Activated T-cell treated with anti-CD3 and anti-CD28 coated beads for 4 hours (primary cell): Measurements from ENCODE around the gene KLHDC9.
"Not testable (repeated sequence)": the region's sequence is repeated elsewhere in the genome, so short reads cannot be mapped to it uniquely, and the experiment has no call there.

ENCODE experiments used
- DNase-seq: peaks from one replicate; pipeline ENCODE4 v3.0.0-alpha.2; 2020

KLHDC9 gene, protein sequence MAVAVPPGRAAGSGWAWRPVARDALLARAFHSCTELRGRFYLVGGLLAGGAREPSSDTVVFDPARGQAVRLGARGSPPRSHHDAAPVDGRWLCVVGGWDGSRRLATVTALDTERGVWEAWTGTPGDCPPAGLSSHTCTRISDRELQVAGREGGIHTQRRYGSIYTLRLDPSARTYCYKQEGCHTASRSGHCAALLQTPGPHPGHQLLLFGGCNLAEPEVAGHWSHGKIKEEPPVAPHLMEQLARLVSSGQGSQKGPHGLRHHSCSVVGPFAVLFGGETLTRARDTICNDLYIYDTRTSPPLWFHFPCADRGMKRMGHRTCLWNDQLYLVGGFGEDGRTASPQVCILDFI

DNA sequence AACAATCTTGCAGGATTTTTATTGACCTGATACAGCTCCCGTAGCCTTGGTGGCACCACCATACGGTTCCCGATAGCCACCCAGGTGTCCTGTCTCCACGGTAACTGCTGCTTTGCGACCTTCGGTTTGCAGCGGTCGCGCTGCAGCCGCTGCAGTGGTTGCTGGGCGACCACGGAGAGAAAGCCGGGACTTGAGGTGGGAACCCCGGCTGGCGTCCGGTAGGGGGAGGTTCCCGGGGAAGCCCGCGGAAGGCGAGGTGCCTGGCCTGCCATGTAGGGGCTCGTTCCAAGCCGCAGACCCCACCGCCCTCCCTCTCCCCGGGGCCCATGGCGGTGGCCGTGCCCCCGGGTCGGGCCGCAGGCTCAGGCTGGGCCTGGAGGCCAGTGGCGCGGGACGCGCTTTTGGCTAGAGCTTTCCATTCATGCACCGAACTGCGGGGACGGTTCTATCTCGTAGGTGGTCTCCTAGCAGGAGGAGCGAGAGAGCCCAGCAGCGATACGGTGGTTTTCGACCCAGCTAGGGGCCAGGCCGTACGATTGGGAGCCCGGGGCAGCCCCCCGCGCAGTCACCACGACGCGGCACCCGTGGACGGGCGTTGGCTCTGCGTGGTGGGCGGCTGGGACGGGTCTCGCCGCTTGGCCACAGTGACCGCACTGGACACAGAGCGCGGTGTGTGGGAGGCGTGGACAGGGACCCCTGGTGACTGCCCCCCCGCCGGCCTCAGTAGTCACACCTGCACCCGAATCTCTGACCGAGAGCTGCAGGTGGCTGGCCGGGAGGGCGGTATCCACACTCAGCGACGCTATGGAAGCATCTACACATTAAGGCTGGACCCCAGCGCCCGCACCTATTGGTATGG is at the start of gene KLHDC9:
Gene KLHDC9 (plus strand): TSS at position 152 of the 859 bp plus-strand sequence. CDS start 175 bp downstream, at position 327.
- DNase-seq = peak; percentile 27

DNA sequence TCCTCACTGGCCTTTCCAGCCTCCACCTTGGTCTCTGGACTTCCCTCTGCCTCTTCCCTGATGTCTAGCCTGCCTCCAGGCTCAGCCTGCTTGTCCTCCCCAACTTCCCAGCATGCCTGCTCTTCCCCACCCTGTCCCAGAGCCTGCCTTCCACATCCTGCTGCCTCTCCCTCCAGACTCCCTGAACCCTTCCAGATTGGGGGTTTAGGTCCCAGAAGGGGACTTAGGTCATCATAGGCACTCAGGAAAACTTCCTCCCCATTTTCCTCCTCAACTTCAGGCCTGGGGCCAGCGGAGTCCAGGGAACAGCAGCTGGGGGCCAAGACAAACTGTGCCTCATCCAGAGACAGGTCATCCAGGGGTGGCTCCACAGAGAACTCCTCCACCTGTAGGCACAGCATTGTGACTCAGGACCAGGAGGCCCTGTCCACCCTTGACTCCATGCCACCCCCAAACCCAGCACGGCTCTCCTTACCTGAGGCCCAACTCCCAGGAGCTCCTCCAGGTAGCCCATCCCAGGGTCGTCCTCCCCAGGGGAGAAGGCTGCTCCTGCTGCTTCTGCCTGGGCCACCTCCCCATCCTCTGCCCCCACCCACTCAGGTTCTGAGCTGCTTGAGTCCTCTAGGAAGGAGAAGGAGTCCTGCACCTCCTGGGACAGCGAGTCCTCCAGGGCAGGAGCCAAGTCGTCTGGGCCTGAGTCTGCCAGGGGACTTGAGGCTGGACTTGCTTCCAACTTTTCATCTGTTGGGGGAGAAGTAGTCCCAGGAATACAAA is 49.0 kb upstream of the KLHDC9 start:
- no peak for DNase-seq

DNA sequence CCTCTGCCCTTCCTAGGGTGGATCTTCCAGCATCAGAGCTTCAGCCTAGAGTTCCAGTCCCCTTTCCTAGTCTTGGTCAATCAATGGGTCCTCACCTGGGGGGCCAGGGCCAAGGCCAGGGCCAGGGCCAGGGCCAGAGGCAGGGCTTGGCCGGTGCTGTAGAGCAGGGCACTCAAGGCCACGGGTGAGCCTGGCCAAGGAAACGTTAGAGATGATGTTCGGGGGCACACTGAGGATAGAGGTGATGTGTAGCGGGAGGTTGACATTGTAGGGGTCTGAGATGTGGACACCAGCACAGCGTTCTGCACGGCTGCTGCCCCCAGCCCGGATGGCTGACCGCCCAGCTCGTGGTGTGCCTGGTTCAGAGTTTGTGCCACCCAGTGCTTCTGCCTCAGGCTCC is 46.9 kb upstream of the KLHDC9 start:
- no peak for DNase-seq

DNA sequence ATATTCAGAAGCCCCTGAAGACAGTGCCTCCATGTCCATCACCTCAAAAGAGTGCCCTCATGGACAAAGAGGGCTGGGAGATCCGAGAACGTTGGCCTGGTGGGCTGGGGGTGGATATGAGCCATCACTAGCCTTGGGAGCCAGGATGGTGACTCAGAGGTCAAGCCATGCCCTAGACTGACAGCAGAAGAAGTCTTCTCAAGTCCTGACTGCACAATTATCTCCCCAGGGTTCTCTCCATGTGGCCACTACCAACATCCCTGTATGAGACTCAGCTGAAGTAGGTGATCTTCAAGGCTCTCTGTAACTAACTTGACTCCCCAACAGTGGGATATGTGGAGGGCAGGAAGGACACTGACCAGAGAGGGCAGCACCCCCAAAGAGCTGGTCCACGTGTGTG is 45.3 kb upstream of the KLHDC9 start:
- DNase-seq = no peak

DNA sequence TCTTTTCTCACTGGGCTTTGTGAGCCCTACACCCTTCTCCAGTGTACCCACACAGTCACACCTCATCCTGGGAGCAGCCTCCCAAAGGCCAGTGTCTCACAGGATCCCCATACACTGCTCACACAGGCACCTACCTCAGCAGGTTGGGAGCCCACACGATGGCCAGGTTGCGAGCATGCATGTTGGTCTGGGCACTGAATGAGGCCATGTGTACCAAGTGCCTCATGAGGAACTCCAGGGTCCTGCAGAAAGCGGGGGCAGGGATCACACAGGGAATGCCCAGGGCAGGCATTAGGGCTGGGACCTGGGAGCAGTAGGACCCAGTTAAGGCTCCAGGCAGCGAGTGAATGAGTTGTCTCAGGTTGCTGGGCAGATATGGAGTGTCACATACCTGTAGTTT is 43.9 kb upstream of the KLHDC9 start:
- DNase-seq = no peak

DNA sequence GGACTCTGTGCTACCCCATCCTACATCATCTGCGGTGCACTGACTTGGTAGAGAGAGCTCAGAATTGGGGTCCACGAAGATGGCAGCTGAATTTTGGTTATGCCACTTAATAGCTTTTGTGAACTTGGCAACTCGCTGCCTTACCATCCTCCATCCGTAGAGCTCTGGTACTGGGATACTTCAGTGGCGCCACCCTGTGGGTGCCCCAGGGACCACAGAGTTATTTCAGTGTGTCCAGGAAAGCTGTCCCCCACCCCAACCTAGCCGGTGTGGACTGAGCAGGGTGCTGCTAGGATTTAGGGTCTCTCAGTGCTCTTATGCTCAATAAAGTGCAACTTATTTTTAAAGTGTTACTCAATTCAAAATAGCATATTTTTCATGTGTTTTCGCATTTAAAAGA is 43.4 kb upstream of the KLHDC9 start:
- no peak for DNase-seq

DNA sequence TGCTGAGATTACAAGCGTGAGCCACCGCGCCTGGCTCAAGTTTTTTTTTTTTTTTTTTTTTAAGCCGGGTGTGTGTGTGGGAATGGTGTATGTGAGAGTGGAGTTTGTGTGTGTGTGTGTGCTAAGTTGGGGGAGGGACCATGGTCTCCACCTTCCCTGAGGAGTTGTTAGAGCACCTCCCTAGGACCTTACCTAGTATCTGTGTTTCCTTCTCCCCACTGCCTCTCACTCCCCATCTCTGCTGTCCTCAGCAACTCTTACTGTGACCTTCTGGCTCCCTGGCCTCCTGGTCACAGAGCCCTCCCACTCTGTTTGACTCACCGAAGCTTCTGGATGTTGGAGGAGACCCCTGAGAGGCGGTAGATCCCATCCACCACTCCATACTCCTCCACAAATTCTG is 38.9 kb upstream of the KLHDC9 start:
- no peak for DNase-seq

DNA sequence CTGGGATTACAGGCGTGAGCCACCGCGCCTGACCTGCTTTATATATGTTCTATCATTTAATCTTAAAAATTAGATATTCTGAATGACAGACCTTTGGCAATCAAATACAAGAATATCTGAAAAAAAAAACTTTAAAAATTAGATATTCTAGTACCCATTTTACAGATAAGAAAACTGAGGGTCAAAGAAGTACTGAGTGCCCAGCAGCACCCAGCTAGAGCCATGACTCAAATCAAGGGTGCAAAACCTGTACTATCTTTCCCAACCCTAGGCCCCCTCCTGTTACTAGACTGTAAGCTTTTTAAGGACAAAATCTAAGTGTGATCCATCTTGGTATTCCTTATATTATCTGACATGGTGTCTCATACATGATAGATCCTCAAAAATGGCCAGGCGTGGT is 36.7 kb upstream of the KLHDC9 start:
- no peak for DNase-seq

DNA sequence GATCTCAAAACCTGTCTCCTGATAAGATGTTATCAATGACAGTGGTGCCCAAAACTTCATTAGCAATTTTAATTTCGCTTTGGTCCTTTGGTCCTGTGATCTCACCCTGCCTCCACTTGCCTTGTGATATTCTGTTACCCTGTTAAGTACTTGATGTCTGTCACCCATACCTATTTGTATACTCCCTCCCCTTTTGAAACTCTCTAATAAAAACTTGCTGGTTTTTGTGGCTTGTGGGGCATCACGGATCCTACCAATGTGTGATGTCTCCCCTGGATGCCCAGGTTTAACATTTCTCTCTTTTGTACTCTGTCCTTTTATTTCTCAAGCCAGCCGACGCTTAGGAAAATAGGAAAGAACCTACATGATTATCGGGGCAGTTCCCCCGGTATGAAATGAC is 34.2 kb upstream of the KLHDC9 start:
- not testable (repeated sequence) for DNase-seq

DNA sequence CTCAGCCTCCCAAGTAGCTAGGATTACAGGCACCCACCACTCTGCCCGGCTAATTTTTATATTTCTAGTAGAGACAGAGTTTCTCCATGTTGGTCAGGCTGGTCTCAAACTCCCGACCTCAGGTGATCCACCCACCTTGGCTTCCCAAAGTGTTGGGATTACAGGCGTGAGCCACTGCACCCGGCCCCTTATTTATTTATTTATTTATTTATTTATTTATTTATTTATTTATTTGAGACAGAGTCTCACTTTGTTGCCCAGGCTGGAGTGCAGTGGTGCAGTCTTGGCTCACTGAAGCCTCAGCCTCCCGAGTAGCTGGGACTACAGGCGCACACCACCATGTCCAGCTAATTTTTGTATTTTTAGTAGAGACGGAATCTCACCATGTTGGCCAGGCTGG is 32.5 kb upstream of the KLHDC9 start:
- DNase-seq = not testable (repeated sequence)

DNA sequence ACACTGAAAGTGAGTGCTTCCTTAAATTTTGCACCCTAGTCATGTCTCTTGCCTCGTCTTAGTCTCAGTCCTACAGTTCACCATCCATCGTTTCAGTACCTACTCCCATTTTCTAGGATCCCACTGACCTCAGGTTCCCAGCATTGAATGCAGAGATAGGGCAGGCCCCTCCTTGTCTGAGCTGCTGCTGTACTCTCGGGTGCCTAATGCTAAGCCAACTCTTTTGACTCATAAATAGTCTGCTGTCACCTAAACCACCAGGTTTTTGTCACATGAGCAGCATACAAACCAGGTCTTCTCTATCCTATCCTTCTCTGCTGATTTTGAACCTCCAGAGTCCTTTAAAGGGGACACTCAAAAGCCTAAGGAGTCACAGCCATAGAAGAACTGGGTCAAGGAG is 31.5 kb upstream of the KLHDC9 start:
- DNase-seq = no peak

DNA sequence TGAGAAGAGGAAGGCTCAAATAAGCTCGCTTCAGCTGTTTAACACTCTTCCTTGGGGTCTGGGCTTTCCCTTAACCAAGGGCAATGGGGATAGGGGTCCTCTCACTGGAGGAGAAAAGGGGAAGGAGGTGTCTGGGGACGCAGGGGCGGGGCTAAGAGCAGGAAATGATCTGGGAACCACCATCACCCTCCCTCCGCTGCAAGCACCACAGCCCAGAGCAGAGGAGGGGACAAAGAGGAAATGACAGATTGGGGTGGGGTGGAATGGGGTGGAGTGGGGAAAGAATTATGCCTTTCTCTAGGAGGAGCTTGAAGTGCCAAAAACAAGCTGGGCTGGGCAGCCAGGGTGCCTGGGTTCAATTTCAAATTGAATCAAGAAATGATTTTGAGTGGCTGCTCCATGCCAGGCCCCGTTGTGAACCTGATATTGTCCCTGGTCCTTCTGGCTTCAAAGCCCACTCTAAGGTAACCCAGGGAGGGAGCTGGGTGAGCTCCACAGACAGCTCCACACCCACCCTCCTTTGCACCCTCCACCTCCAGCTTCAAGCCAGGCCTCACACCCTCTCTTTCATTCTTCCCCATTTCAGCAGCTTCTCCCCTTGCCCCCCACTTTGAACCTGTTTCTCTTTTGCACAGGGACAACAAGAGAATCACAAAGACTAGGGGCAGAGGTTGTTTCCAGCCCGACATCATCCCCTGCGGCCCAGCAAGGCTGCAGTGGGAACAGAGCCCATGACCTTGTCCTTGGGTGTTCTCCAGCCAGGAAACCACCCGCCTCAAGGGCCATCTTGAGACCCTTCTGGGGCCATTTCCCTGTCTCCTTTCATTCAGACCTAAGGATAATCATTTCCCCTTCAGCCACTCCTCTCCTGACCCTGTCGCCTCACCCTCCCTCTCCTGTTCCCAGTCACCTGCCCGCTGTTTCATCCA is 29.6 kb upstream of the KLHDC9 start:
- peak; percentile 59 for DNase-seq

DNA sequence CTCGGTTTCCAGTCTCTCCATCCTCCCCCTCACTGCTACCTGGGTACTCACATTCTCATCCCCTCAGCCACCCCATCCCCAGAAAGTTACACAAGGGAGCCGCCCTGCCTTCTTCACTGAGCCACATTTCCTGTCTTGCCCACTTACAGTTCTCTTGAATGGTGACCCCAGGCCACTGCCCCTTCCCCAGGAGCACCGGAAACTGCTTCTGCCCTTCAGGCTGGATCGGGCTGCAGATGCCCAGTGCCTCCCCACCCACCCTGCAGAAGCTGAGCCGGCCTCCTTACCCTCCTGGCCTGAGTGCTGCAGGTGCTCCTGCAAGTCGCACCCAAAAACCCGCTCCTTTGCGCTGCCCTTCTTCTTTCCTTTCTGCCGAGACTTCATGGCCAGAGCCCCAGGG is 28.9 kb upstream of the KLHDC9 start:
- no peak for DNase-seq

DNA sequence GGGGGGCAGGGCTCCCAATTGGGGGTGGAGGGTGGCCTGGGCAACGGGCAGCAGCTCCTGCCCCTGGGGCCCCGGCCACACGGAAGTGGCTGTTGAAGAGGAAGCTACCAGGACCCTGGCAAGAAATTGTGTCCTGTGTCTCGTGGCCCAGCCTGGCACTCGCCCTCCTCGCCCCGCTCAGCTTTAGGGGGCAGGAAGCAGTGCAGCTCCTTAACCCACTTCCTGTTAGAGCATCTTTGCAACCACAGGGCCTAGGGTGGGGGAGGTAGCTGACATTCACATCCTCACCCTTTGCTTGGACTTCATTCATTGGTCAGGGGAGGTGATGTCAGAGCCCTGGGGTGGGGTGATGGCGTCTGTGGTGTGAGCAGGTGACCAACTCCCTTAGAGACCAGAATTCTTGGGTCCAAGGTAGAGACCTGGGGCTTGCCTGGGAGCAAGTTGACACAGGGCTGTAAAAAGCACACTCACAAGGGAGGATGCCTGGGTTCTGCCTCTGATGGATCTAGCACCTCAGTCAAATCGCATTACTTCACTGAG is 28.4 kb upstream of the KLHDC9 start, which contains the start of gene ARHGAP30:
Gene ARHGAP30 (minus strand): TSS at position 161 of the 540 bp plus-strand sequence. CDS start 267 bp downstream, outside the sequence.
- peak; percentile 63 for DNase-seq

DNA sequence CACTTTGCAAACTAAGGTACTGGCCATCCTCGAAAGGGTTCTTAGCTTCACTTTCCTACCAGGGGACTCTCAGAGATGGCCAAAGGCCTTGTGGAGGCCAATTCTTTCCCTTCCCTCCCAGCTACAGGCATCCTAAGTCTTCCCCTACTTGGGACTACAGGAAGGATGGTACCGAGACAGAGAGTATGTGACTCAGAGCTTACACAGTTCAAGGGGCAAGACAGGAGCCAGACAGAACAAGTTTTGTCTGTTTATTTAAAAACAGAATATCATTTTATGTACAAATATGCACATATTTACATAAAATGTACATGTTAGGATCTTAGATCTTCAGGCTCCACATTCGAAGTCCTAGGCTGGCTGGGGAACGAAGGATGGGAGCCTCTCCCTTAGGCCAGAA is 27.4 kb upstream of the KLHDC9 start:
- DNase-seq = no peak

DNA sequence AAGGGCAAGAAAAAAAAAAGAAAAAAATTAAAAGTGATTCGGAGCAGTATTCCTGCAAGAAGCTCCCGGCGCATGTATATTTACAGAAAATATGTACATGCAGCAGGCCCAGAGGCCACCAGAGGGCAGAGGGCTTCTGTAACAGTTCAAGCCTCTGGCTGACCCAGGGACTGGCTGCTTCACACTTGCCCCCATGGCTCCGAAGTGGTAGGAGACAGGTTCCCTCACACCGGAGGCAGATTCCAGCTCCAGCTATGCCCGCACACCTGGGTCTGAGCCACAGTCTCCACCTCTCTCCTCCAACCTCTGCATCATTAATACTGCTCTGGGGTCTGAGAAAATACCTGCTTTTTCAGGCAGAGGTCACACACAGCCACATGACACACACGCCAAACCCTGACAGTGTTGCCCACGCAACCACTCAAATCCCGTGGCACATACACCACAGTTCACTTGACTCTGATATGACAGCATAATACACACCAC is 26.2 kb upstream of the KLHDC9 start:
- DNase-seq = no peak

DNA sequence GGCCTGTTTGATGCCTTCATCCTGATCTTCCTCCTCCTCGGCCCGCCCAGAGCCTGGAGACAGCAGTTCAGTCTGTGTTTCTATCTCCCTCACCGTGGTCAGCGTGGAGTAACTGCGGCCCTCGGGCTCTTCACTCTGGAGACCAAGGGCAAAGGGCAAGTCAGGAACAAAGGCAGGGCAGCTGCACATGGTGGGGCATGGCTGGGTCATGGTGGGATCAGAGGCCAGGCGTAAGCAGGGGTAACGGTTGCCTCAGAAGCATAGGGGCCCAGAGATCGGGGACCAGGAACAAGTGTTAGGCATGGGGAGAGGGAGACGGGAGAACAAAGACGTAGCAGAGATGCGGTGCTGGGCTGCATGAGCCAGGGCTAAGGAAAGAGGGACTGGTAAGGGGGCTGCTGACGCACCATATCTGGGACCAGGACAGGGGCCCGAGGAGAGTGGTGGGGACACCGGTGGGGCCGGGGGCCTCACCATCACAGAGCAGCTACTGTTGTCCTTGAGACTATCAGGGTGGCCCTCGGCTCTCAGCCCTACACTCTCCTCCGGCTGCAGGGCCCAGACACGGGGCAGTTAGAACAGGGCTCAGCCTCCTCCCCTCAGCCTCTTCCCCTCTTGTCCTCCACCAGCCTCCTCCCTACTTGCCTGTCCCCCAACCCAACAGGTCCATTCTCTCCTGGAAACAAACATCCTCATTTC is 25.3 kb upstream of the KLHDC9 start:
- no peak for DNase-seq

DNA sequence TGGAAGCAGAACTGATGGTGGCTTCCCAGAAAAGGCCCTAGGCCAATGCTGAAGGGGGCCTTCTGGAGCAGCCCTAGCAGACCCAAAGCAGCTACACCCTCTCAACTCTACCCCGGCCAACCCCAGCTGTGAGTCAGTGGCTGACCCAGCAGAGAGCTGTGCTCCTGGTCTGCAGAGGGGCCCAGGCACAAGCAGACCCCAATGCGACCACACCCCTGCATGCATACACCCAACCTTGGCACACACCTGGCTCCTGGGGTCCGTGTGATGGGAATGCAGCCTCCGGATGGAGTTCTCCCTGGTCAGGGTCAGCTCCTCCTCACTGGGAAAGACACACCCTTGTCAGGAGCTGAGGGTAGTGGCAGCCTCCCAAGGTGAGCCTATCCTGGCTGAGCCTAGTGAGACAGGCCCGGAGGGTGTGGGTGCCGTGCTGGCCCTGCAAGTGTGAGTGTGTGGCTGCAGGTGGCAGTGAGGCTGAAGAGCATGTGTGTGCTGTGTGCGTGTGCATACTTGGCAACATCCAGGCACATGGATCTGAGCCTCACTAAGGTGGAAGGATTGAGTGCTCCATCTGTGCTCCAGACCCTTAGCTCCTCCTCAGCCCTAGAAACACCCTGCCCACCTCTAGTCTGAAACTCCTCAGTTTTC is 24.6 kb upstream of the KLHDC9 start:
- DNase-seq = no peak

DNA sequence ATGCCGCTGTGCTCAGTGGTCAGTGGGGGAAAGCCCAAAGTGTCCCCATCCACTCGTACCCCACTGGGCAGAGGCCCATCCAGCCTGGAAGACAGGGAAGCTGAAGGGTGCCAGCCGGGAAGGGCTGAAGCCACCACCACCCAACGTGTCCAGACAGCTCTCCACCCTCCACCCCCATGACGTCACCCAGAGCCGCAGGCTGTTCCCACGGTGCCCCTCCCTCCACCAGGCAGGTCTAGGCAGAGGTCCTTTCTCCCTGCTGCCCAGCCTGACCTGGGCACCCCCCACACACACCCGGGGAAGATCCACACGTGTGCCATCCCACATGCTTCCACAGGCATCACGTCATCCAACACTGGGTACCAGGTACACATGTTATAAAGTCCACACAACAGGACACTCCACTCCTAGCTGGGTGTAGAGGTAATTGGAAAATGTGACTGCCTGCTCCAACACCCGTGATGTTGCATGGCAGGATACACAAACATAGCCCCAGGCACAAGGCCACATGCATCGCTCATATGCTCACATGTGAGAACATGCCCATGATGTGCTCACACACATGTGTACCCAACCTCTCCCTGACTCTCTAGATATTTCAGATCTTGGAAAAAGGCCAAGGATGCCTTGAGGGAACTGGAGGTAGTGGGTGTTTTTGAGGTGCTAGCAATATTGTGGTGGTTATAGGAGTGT is 23.3 kb upstream of the KLHDC9 start:
- DNase-seq = no peak

DNA sequence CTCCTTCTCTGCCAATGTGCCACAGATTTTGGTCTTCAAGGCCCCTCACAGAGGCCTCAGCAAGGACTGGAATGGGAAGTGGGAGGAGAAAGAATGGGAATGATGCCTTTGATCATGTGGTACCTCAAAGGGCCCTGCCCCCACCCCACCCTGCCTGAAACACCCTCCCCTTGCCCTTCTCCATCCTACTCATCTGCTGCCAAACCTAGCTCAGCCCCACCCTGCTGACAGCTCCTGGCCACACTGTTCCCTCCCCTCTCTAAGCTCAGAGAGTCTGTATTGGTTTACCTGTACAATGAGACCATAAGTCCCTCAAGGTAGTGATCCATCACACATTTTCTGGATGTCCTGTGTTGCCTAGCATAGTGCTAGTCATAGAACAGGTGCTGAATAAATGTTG is 21.8 kb upstream of the KLHDC9 start:
- DNase-seq = no peak
